ENCODE measurements around the gene RNASEH1. TPM values are rescaled to one million over a fixed set of nuclear protein-coding genes. Genes with fewer than 3 reads are reported as not detected.

The RNASEH1 gene
- total RNA-seq, 1 donor from 2014 or later, result 28.5 TPM

- H3K36me3 Mint-ChIP-seq (ENCODE audit: low read depth), result peaks cover 68% of the 10 kb centered on the region
- H3K27me3 Mint-ChIP-seq, result no peaks in the 10 kb centered on the region
- DNase-seq, result no peak
- ATAC-seq (ENCODE audit: low read depth), result no peak
- intact Hi-C loops (cut with micrococcal nuclease), result no loop called here
- H3K4me3 Mint-ChIP-seq, result no peak overlapping the region
- H3K4me1 Mint-ChIP-seq, result peaks cover 4% of the 10 kb centered on the region
- no peak overlapping the region for H3K27ac Mint-ChIP-seq
- ChIA-PET CTCF (no interaction called here), POLR2A (no interaction called here)
- peaks cover 12% of the 10 kb centered on the region for H3K9me3 Mint-ChIP-seq
- TF ChIP-seq, protein P1, sequence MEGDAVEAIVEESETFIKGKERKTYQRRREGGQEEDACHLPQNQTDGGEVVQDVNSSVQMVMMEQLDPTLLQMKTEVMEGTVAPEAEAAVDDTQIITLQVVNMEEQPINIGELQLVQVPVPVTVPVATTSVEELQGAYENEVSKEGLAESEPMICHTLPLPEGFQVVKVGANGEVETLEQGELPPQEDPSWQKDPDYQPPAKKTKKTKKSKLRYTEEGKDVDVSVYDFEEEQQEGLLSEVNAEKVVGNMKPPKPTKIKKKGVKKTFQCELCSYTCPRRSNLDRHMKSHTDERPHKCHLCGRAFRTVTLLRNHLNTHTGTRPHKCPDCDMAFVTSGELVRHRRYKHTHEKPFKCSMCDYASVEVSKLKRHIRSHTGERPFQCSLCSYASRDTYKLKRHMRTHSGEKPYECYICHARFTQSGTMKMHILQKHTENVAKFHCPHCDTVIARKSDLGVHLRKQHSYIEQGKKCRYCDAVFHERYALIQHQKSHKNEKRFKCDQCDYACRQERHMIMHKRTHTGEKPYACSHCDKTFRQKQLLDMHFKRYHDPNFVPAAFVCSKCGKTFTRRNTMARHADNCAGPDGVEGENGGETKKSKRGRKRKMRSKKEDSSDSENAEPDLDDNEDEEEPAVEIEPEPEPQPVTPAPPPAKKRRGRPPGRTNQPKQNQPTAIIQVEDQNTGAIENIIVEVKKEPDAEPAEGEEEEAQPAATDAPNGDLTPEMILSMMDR (IDR thresholded peaks at IDR 0.05), result no peak
Observed at GRCh38 chr2:3512086-3512485, 46.0 kb downstream of the RNASEH1 start.

DNA sequence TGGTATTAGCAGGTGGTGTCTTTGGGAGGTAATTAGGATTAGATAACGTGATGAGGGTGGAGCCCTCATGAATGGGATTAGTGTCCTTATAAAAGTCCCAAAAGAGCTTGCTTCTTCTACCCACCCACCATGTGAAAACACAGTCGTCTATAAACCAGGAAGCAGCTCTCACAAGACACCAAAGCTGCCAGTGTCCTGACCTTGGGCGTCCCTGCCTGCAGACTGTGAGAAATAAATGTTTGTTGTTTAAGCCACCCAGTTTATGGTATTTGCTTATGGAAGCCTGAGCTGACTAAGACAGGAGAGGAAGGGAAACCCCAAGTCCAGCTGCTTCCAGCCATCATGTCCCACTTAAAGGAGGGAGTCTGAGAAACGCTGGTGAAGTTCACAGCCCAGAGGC, 52.4 kb downstream of the RNASEH1 start:
- ChIA-PET POLR2A (no interaction called here), CTCF (interaction anchor here (1.3 kb wide), 1 partner anchor 81 kb away, joined by 3 read pairs; no protein-coding TSS in a partner anchor)
- H3K36me3 Mint-ChIP-seq (ENCODE audit: low read depth), result peaks cover 63% of the 10 kb centered on the region
- H3K27me3 Mint-ChIP-seq, result no peaks in the 10 kb centered on the region
- H3K9me3 Mint-ChIP-seq, result peaks cover 4% of the 10 kb centered on the region
- ATAC-seq (ENCODE audit: low read depth), result no peak
- H3K4me3 Mint-ChIP-seq, result no peak overlapping the region
- TF ChIP-seq, protein P1 (IDR thresholded peaks at IDR 0.05), result no peak
- no peaks in the 10 kb centered on the region for H3K4me1 Mint-ChIP-seq
- no peak overlapping the region for H3K27ac Mint-ChIP-seq
- no peak for DNase-seq
- intact Hi-C loops (cut with micrococcal nuclease), result no loop called here

DNA sequence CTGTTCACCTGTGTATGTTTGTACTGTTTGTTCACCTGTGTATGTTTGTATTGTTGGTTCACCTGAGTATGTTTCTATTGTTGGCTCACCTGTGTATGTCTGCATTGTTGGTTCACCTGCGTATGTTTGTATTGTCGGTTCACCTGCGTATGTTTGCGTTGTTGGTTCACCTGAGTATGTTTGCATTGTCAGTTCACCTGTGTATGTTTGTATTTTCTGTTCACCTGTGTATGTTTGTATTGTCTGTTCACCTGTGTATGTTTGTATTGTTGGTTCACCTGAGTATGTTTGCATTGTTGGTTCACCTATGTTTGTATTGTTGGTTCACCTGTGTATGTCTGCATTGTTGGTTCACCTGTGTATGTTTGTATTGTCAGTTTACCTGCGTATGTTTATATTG, 53.4 kb downstream of the RNASEH1 start:
- H3K9me3 Mint-ChIP-seq, result peaks cover 4% of the 10 kb centered on the region
- DNase-seq (no peak), ATAC-seq (ENCODE audit: low read depth) (no peak)
- H3K36me3 Mint-ChIP-seq (ENCODE audit: low read depth), result peaks cover 68% of the 10 kb centered on the region
- H3K4me3 Mint-ChIP-seq, result no peak overlapping the region
- no peaks in the 10 kb centered on the region for H3K27me3 Mint-ChIP-seq
- H3K4me1 Mint-ChIP-seq, result no peaks in the 10 kb centered on the region
- ChIA-PET POLR2A (no interaction called here), CTCF (interaction anchor here (1.3 kb wide), 1 partner anchor 80 kb away, joined by 3 read pairs; no protein-coding TSS in a partner anchor)
- TF ChIP-seq, protein P1 (IDR thresholded peaks at IDR 0.05), result no peak
- intact Hi-C loops (cut with micrococcal nuclease), result no loop called here
- H3K27ac Mint-ChIP-seq, result no peak overlapping the region

- POLR2A ChIA-PET, result no interaction called here
- H3K9me3 Mint-ChIP-seq, result peaks cover 2% of the 10 kb centered on the region
- CTCF ChIA-PET, result no interaction called here
- no peak overlapping the region for H3K27ac Mint-ChIP-seq
- H3K27me3 Mint-ChIP-seq, result no peaks in the 10 kb centered on the region
- intact Hi-C loops (cut with micrococcal nuclease), result no loop called here
- ATAC-seq (ENCODE audit: low read depth) (no peak), DNase-seq (no peak)
- TF ChIP-seq, protein P1 (IDR thresholded peaks at IDR 0.05), result no peak
- peaks cover 75% of the 10 kb centered on the region for H3K36me3 Mint-ChIP-seq (ENCODE audit: low read depth)
- H3K4me3 Mint-ChIP-seq, result no peak overlapping the region
- no peaks in the 10 kb centered on the region for H3K4me1 Mint-ChIP-seq
Observed at GRCh38 chr2:3503483-3503882, 54.6 kb downstream of the RNASEH1 start.

GRCh38 chr2:3503046-3503445, 55.1 kb downstream of the RNASEH1 start:
- ATAC-seq (ENCODE audit: low read depth) (no peak), DNase-seq (no peak)
- H3K27ac Mint-ChIP-seq, result no peak overlapping the region
- no peak overlapping the region for H3K4me3 Mint-ChIP-seq
- no peaks in the 10 kb centered on the region for H3K4me1 Mint-ChIP-seq
- no peaks in the 10 kb centered on the region for H3K27me3 Mint-ChIP-seq
- CTCF ChIA-PET, result no interaction called here
- POLR2A ChIA-PET, result no interaction called here
- intact Hi-C loops (cut with micrococcal nuclease), result no loop called here
- H3K36me3 Mint-ChIP-seq (ENCODE audit: low read depth), result peaks cover 77% of the 10 kb centered on the region
- TF ChIP-seq, protein P1 (IDR thresholded peaks at IDR 0.05), result no peak
- no peaks in the 10 kb centered on the region for H3K9me3 Mint-ChIP-seq
